SU-DHL-6 (cell line): Measurements from ENCODE around the gene PPP1R37.

Experiments used
- H2AFZ ChIP-seq: fragments of 200-600 bp; sonication (generic); 2 replicates; pipeline ENCODE4 v1.6.1; 2014; ENCODE audit warnings: low read depth, mild to moderate bottlenecking, moderate library complexity, mixed read lengths, antibody characterized with exemption, low read length; ENCODE audit not compliant: severe bottlenecking
- H3F3A ChIP-seq: fragments of 200-600 bp; shearing (Covaris generic); 2 replicates; pipeline ENCODE4 v1.6.0; 2016; ENCODE audit warnings: antibody characterized with exemption, mild to moderate bottlenecking; ENCODE audit not compliant: insufficient read depth
- H3K27ac ChIP-seq: fragments of 200-600 bp; sonication (generic); 2 replicates; pipeline ENCODE4 v1.5.1; 2016; ENCODE audit warnings: low read depth, mild to moderate bottlenecking, low read length, moderate library complexity, mixed read lengths
- H3K27me3 ChIP-seq: fragments of 200-600 bp; sonication (generic), shearing (Covaris generic); 2 replicates; pipeline ENCODE4 v1.6.0; 2014; ENCODE audit warnings: mild to moderate bottlenecking, low read length
- H3K36me3 ChIP-seq: fragments of 200-600 bp; sonication (generic); 2 replicates; pipeline ENCODE4 v1.6.1; 2014; ENCODE audit warnings: mild to moderate bottlenecking, low read length, mixed read lengths
- H3K4me2 ChIP-seq: fragments of 300-600, 200-600 bp; shearing (Covaris generic), sonication (generic); 2 replicates; pipeline ENCODE4 v1.6.0; 2014; ENCODE audit warnings: low read length, low read depth, mild to moderate bottlenecking; ENCODE audit not compliant: poor library complexity, severe bottlenecking
- H3K4me3 ChIP-seq: fragments of 200-600 bp; sonication (generic); 2 replicates; pipeline ENCODE4 v1.5.1; 2014; ENCODE audit warnings: antibody characterized with exemption, low read length, mild to moderate bottlenecking, mixed read lengths; ENCODE audit not compliant: insufficient read depth, poor library complexity, severe bottlenecking
- H3K79me2 ChIP-seq: fragments of 200-600 bp; sonication (generic); 2 replicates; pipeline ENCODE4 v1.6.1; 2014; ENCODE audit warnings: mild to moderate bottlenecking, low read length, moderate library complexity; ENCODE audit not compliant: insufficient read depth
- H3K9ac ChIP-seq: fragments of 200-600 bp; sonication (generic); 2 replicates; pipeline ENCODE4 v1.7.0; 2014; ENCODE audit warnings: mild to moderate bottlenecking, low read length
- H3K9me2 ChIP-seq: fragments of 200-600 bp; sonication (generic); replicated peaks from 2 replicates; pipeline ENCODE4 v1.6.1; 2014; ENCODE audit warnings: low read length; ENCODE audit not compliant: insufficient read depth
- H3K9me3 ChIP-seq: fragments of 200-600 bp; sonication (generic); 2 replicates; pipeline ENCODE4 v1.6.1; 2014; ENCODE audit warnings: low read length, mixed read lengths; ENCODE audit not compliant: insufficient read depth
- H4K20me1 ChIP-seq: fragments of 200-600 bp; sonication (generic); 2 replicates; pipeline ENCODE4 v1.6.1; 2014; ENCODE audit warnings: low read depth, mild to moderate bottlenecking, antibody characterized with exemption, low read length, moderate library complexity, mixed read lengths
- CTCF ChIP-seq: fragments of 200-600 bp; sonication (generic); IDR thresholded peaks from one replicate; pipeline ENCODE4 v1.5.1; 2017; ENCODE audit warnings: antibody characterized with exemption, mild to moderate bottlenecking, low read length, moderate library complexity; ENCODE audit not compliant: insufficient read depth, poor library complexity, severe bottlenecking
- EZH2phosphoT487 ChIP-seq: fragments of 200-600 bp; sonication (generic), shearing (Covaris generic); conservative IDR thresholded peaks from 2 replicates; pipeline ENCODE4 v1.6.1; 2018; ENCODE audit warnings: mild to moderate bottlenecking, antibody characterized with exemption, low read length, moderate library complexity, mixed read lengths

Gene PPP1R37

DNA sequence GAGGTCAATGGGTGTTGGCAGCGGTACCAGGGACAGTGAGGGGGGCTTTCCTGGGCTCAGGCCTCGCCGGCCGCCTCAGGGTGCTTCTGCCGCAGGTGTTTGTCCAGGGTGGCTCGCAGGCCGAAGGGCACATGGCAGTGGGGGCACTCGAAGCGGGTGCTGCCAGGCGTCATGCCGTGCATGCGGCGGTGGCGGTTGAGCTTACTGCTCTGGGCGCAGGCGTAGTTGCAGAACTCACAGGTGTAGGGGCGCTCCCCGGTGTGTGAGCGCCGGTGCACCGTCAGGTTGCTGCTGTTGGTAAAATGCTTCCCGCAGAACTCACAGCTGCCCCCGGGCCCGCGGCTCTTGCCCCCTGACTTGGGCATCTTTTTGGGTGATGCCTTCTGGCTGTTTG, 21.4 kb upstream of the PPP1R37 start:
- no peak overlapping the region for H3K4me3 ChIP-seq
- peaks cover 28% of the 10 kb centered on the region for H3K79me2 ChIP-seq
- TF ChIP-seq EZH2phosphoT487 (no peak), CTCF (no peak)
- H3K9me3 ChIP-seq = no peaks in the 10 kb centered on the region
- peaks cover 8% of the 10 kb centered on the region; the same call in 1 of the 2 replicates for H3K36me3 ChIP-seq
- H2AFZ ChIP-seq = no peak overlapping the region
- no peaks in the 10 kb centered on the region for H3K9me2 ChIP-seq
- H3K27me3 ChIP-seq = no peaks in the 10 kb centered on the region
- H3K4me2 ChIP-seq = no peak overlapping the region
- no peak overlapping the region for H3K9ac ChIP-seq
- peaks cover 9% of the 10 kb centered on the region for H4K20me1 ChIP-seq
- peaks cover 20% of the 10 kb centered on the region for H3F3A ChIP-seq
- no peak overlapping the region for H3K27ac ChIP-seq

DNA sequence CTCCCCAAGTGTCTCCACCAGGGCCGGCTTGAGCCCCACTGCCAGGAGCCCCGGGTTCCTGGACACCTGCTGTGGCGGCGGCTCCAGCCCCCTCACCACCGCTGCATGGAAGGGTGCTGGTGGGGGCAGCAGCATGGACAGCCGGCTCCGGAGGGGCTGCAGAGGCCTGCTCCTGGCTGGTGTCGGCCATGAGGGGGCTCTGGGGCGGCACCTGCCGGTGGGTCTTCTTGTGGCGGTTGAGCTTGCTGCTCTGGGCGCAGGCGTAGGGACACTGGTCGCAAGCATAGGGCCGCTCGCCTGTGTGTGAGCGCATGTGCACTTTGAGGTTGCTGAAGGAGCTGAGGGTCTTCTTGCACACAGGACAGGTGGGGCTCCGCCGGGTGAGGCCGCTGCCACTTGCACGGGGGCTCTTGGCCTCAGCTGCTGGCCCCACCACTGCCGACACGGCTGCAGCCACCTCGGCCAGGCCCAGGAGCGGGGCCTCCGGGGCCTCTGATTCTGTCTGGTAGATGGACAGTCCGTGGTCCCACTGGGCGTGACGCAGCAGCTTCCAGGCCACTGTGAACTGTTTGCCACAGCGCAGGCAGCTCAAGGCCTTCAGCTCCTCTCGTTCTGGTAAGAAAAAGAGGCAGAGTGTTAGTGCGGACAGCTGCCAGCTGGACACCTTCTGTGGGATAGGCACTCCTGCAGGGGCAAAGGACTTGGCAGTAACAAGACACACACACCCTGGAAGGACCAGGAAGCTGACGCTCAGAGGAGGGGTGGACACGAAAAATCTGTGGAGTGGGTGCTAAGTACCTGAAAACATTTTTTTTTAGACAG, 20.8 kb upstream of the PPP1R37 start:
- peaks cover 32% of the 10 kb centered on the region for H3K79me2 ChIP-seq
- peaks cover 25% of the 10 kb centered on the region for H3F3A ChIP-seq
- H2AFZ ChIP-seq = no peak overlapping the region
- no peak overlapping the region for H3K4me2 ChIP-seq
- H4K20me1 ChIP-seq = peaks cover 9% of the 10 kb centered on the region
- H3K9me3 ChIP-seq = no peaks in the 10 kb centered on the region
- no peak overlapping the region for H3K9ac ChIP-seq
- peaks cover 8% of the 10 kb centered on the region; the same call in 1 of the 2 replicates for H3K36me3 ChIP-seq
- TF ChIP-seq EZH2phosphoT487 = no peak
- H3K27me3 ChIP-seq = no peaks in the 10 kb centered on the region
- no peak overlapping the region for H3K4me3 ChIP-seq
- no peaks in the 10 kb centered on the region for H3K9me2 ChIP-seq
- no peak overlapping the region for H3K27ac ChIP-seq

DNA sequence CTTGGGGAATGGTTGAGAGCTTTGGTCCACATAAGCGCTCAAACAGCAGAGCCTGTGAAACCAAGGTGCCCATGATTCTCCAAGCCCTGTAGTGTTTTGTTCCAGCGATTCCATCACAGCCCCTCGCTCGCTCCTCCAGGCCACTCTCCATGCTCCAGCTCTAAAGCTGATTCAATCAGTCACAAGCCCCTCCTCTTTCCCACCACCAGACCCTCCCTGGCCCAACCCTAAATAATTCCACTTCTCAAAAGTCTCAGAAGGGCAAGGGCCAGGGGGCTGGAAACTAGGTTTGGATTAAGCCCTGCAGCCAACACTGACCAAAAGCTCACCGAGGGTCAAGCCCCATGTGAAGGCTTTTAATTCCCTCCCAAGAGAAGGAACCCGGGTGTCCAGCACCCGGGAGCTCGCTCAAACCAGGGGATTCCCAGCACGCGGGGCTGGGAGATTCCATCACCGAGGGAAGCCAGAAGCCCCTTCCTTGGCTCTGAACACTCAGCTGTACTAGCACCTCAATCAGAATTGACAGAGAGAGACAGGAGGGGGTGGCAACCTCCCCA, 18.2 kb upstream of the PPP1R37 start:
- H4K20me1 ChIP-seq = peaks cover 9% of the 10 kb centered on the region
- H3K9me3 ChIP-seq = no peaks in the 10 kb centered on the region
- peaks cover 8% of the 10 kb centered on the region; the same call in 1 of the 2 replicates for H3K36me3 ChIP-seq
- H3K27ac ChIP-seq = peak overlapping the region; percentile 90
- no peaks in the 10 kb centered on the region for H3K9me2 ChIP-seq
- H3F3A ChIP-seq = peaks cover 29% of the 10 kb centered on the region
- H3K79me2 ChIP-seq = peaks cover 44% of the 10 kb centered on the region
- H3K27me3 ChIP-seq = no peaks in the 10 kb centered on the region
- H3K9ac ChIP-seq = peak overlapping the region; percentile 54
- H2AFZ ChIP-seq = no peak overlapping the region
- H3K4me3 ChIP-seq = peak overlapping the region; percentile 57
- H3K4me2 ChIP-seq = peak overlapping the region; percentile 88
- TF ChIP-seq CTCF (no peak), EZH2phosphoT487 (no peak)
